Memory B cell (primary cell): ENCODE measurements around the gene COX4I1.

Source experiments
- ATAC-seq: fragments of 150-1000 bp; cut with Tn5 transposase; 2 replicates; pipeline ENCODE4 v1.10.0; 2021; ENCODE audit warnings: low read depth, mild to moderate bottlenecking, moderate library complexity
- DNase-seq, 2 donors: peaks; one replicate each; pipeline ENCODE4 v3.0.0; 2022; ENCODE audit warnings: low spot score in 2 of 2
- H3K27ac Mint-ChIP-seq: one replicate; pipeline ENCODE4 v1.8.0; 2022; ENCODE audit warnings: mild to moderate bottlenecking, moderate library complexity, mixed read lengths
- H3K27me3 Mint-ChIP-seq: one replicate; pipeline ENCODE4 v1.8.0; 2022; ENCODE audit warnings: mixed read lengths
- H3K36me3 Mint-ChIP-seq: one replicate; pipeline ENCODE4 v1.8.0; 2022; ENCODE audit warnings: mild to moderate bottlenecking, mixed read lengths
- H3K4me1 Mint-ChIP-seq: one replicate; pipeline ENCODE4 v1.8.0; 2022; ENCODE audit warnings: mixed read lengths
- H3K4me3 Mint-ChIP-seq: one replicate; pipeline ENCODE4 v1.8.0; 2022; ENCODE audit warnings: mild to moderate bottlenecking, moderate library complexity, mixed read lengths
- H3K9me3 Mint-ChIP-seq: one replicate; pipeline ENCODE4 v1.8.0; 2022; ENCODE audit warnings: mixed read lengths

The COX4I1 gene

GRCh38 chr16:85799497-85800320 is at the start of gene COX4I1, which contains the start of gene EMC8:
COX4I1 (plus strand) TSS chr16:85799695; CDS start chr16:85801206, 1,511 bp downstream.
EMC8 (minus strand) TSS chr16:85799544; CDS start chr16:85799295, 249 bp downstream.
- DNase-seq, result peak; percentile 89 to 90
- peak; percentile 82 for ATAC-seq
- no peaks in the 10 kb centered on the region for H3K27me3 Mint-ChIP-seq
- H3K36me3 Mint-ChIP-seq, result peaks cover 37% of the 10 kb centered on the region
- peak within 1 kb of the TSS; percentile 98 for H3K27ac Mint-ChIP-seq
- peak within 1 kb of the TSS; percentile 95 for H3K4me3 Mint-ChIP-seq
- H3K4me1 Mint-ChIP-seq, result peaks cover 30% of the 10 kb centered on the region
- H3K9me3 Mint-ChIP-seq, result no peaks in the 10 kb centered on the region

DNA sequence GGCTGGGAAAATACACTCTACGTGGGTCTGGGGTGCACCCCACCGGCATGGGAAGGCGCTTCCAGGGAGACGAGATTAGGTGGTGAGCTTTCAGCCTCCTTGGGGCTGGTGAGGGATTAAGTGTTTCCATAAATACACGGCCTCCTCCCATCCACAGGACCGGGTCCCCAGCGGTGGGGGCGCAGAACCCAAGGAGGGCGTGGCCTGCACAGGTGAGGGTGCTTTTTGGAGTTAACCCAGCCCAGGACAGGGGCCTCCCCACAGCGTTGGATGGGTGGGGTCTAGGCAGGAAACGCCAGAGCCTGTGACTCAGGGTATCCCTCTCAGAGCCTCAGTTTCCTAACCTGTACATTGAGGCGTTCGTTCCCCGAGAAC is 49.7 kb upstream of the COX4I1 start:
- Mint-ChIP-seq H3K27ac (no peak overlapping the region), H3K36me3 (no peaks in the 10 kb centered on the region), H3K4me3 (peak overlapping the region; percentile 91), H3K4me1 (peaks cover 44% of the 10 kb centered on the region), H3K27me3 (no peaks in the 10 kb centered on the region), H3K9me3 (no peaks in the 10 kb centered on the region)
- DNase-seq (no peak), ATAC-seq (no peak)

DNA sequence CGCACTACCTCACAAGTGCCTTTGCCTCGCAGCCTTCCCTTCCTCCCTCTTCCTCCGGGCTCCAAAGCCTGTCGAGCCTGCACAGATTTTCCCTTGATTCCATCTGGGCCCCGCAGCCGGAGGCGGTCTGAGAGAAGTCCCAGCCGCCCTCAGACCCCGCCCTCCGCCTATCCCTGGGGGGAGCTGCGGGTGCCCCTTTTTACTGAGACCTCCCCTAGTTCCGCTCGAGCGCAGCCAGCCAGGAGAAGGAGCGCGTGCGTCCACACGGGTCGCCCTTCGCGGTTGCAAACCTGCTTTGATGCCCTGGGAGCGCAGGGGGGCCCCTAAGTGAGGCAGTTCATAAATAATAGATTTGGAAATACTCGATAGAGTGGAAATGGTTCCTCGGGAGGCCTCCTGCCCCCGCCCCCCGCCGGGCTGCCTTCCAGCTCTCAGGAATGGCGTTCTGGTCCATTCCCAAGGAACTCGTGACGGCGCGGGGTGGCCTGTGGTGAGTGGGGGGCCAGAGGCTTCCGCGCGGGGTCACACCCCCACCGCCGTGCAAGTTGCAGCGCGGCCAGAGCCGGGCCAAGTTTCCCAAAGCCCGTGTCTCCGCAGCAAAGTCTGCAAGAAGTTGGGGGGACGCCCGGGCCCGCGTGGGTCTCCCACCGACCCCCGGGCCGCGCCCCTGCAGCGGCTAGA is 49.2 kb upstream of the COX4I1 start:
- peak in 1 of 2 donors; percentile 47 for DNase-seq
- peaks cover 47% of the 10 kb centered on the region for H3K4me1 Mint-ChIP-seq
- peak overlapping the region; percentile 65 for H3K27ac Mint-ChIP-seq
- peak; percentile 58 for ATAC-seq
- peak overlapping the region; percentile 91 for H3K4me3 Mint-ChIP-seq
- H3K27me3 Mint-ChIP-seq, result no peaks in the 10 kb centered on the region
- H3K9me3 Mint-ChIP-seq, result no peaks in the 10 kb centered on the region
- H3K36me3 Mint-ChIP-seq, result no peaks in the 10 kb centered on the region

DNA sequence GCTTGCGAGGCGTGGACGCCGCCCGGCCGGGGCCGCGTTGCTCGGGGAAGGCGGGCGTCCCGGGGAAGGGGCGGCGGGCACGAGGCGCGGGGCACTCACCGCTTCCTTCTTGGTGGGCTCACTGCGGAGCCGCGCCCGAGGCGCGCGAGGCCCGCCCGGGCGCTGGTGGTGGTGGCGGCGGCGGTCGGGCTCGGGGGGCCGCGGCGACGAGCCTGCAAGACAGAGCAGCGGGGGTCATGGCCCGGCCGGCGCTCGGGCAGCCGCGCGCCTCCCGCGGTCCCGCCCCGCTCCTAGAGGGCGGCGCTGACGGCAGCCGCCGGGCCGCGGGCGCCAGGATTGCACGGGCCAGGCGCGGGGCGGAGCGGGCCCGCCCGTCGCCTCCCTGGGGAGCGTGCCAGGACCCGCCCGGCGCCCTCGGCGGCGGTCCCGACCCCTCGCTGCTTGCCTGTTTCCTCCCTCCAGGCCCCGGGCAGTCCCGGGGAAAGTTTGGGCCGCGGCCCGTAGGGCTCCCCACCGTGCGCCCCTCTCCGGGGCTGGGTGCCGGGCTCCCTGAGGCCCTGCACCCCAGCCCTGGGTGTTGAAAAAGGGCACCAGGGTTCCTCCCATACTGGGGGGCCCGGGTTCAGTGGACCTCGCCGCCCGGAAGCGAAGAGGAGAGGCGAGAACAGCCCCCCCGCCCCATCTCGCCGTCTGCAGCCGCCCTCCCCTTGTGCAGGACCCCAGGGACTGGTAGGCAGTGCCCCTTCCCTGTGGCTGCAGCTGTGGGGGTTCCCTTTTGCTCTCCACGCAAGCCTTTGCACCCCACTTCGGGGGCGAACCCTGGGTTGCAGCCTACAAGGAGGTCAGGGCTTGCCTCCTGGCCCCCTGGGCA is 48.4 kb upstream of the COX4I1 start, which contains the start of gene C16orf74:
Gene C16orf74 (minus strand): TSS at position 270 of the 871 bp plus-strand sequence. CDS start 15,879 bp downstream, outside the sequence.
- DNase-seq, result peak in 1 of 2 donors; percentile 52
- H3K4me1 Mint-ChIP-seq, result peaks cover 49% of the 10 kb centered on the region
- ATAC-seq, result peak; percentile 48
- peak within 1 kb of the TSS; percentile 65 for H3K27ac Mint-ChIP-seq
- H3K27me3 Mint-ChIP-seq, result no peaks in the 10 kb centered on the region
- H3K4me3 Mint-ChIP-seq, result peak within 1 kb of the TSS; percentile 91
- no peaks in the 10 kb centered on the region for H3K9me3 Mint-ChIP-seq
- no peaks in the 10 kb centered on the region for H3K36me3 Mint-ChIP-seq

GRCh38 chr16:85751698-85752501 is 47.6 kb upstream of the COX4I1 start:
- Mint-ChIP-seq H3K36me3 (no peaks in the 10 kb centered on the region), H3K27me3 (no peaks in the 10 kb centered on the region), H3K27ac (no peak overlapping the region), H3K4me1 (peaks cover 53% of the 10 kb centered on the region), H3K9me3 (no peaks in the 10 kb centered on the region), H3K4me3 (peak overlapping the region; percentile 71)
- peak in 1 of 2 donors; percentile 48 for DNase-seq
- ATAC-seq, result no peak

DNA sequence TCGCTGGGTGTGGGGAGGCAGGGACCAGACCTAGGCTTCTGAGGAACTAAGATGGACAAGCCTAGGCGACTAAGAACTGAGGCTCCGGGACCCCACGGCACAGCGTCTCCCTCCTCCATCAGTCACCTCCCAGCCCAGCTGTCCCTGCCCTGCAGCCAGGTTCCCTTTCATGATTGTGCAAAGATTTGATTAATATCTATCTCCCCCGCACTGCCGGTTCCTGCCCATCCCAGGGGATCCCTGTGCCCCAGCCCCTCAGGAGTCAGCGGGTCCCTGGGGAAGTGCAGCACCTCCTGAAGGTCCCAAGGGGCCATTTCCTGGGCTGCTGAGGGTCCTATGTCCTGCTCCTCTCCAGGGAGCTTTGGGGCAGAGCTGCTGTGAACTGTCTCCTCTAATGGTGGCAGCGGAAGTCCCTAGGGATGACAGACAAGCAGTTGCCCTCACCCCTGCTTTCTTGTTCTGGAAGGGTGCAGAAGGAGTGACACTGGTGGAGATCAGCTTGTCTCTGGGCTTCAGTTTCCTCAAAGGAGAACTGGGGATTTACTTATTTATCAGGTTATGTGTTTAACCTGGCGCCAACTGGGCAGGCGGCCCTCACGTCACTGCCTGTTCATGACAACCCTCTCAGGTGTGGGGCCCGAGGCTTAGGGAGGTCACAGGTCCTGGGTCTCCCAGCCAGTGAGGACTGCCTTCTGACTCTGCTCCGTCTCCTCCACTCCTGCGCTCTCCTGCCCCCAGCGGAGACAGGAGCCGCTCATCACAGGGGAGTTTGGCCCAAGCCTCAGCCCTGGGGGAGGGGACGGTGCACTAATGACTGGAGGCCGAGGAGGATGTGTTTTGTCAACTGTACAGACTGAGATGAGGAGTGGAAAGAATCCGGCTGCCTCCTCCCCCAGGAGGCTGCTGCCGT is 46.7 kb upstream of the COX4I1 start:
- H3K4me3 Mint-ChIP-seq, result peak overlapping the region; percentile 34
- DNase-seq, result peak in 1 of 2 donors; percentile 54
- H3K9me3 Mint-ChIP-seq, result no peaks in the 10 kb centered on the region
- H3K4me1 Mint-ChIP-seq, result peaks cover 55% of the 10 kb centered on the region
- peak overlapping the region; percentile 60 for H3K27ac Mint-ChIP-seq
- H3K36me3 Mint-ChIP-seq, result no peaks in the 10 kb centered on the region
- ATAC-seq, result no peak
- no peaks in the 10 kb centered on the region for H3K27me3 Mint-ChIP-seq

DNA sequence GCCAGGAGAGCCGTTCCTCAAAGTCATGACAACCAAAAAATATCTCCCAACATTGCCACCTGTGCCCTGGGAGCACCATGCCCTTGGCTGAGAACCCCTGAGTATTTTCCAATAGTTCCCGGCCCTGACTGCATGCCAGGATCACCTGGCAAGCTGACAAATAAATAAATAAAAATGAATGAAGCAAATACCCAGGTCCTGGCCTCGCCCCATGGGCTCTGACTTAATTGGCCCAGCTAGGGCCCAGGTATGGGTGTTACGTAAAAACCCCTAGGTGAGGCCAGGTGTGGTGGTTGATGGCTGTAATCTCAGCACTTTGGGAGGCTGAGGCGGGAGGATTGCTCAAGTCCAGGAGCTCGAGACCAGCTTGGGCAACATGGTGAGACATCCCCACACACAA is 45.9 kb upstream of the COX4I1 start:
- no peaks in the 10 kb centered on the region for H3K9me3 Mint-ChIP-seq
- peak overlapping the region; percentile 100 for H3K27ac Mint-ChIP-seq
- H3K4me1 Mint-ChIP-seq, result peaks cover 54% of the 10 kb centered on the region
- H3K4me3 Mint-ChIP-seq, result peak overlapping the region; percentile 84
- no peaks in the 10 kb centered on the region for H3K27me3 Mint-ChIP-seq
- DNase-seq (no peak), ATAC-seq (no peak)
- H3K36me3 Mint-ChIP-seq, result no peaks in the 10 kb centered on the region

GRCh38 chr16:85753976-85754375 is 45.5 kb upstream of the COX4I1 start:
- no peak for ATAC-seq
- Mint-ChIP-seq H3K9me3 (no peaks in the 10 kb centered on the region), H3K4me1 (peaks cover 56% of the 10 kb centered on the region), H3K4me3 (peak overlapping the region; percentile 84), H3K36me3 (no peaks in the 10 kb centered on the region), H3K27me3 (no peaks in the 10 kb centered on the region), H3K27ac (peak overlapping the region; percentile 100)
- DNase-seq, result no peak

GRCh38 chr16:85754413-85754812 is 45.1 kb upstream of the COX4I1 start:
- ATAC-seq (no peak), DNase-seq (no peak)
- H3K27me3 Mint-ChIP-seq, result no peaks in the 10 kb centered on the region
- H3K4me1 Mint-ChIP-seq, result peaks cover 59% of the 10 kb centered on the region
- peak overlapping the region; percentile 100 for H3K27ac Mint-ChIP-seq
- H3K36me3 Mint-ChIP-seq, result no peaks in the 10 kb centered on the region
- peak overlapping the region; percentile 84 for H3K4me3 Mint-ChIP-seq
- peaks cover 2% of the 10 kb centered on the region for H3K9me3 Mint-ChIP-seq

- peak overlapping the region; percentile 85 for H3K4me3 Mint-ChIP-seq
- peaks cover 61% of the 10 kb centered on the region for H3K4me1 Mint-ChIP-seq
- ATAC-seq (peak; percentile 67), DNase-seq (peak; percentile 62 to 73)
- H3K36me3 Mint-ChIP-seq, result no peaks in the 10 kb centered on the region
- H3K27me3 Mint-ChIP-seq, result no peaks in the 10 kb centered on the region
- peaks cover 2% of the 10 kb centered on the region for H3K9me3 Mint-ChIP-seq
- peak overlapping the region; percentile 100 for H3K27ac Mint-ChIP-seq
Measured at GRCh38 chr16:85755929-85756768, 43.3 kb upstream of the COX4I1 start.

GRCh38 chr16:85757341-85757822 is 42.1 kb upstream of the COX4I1 start:
- Mint-ChIP-seq H3K9me3 (peaks cover 2% of the 10 kb centered on the region), H3K4me3 (peak overlapping the region; percentile 85), H3K36me3 (no peaks in the 10 kb centered on the region), H3K27me3 (no peaks in the 10 kb centered on the region), H3K4me1 (peaks cover 64% of the 10 kb centered on the region), H3K27ac (peak overlapping the region; percentile 100)
- ATAC-seq, result peak; percentile 27
- DNase-seq, result no peak
